HS-27A (cell line): Measurements from ENCODE around the gene NCDN.
A peak's percentile ranks its signal among the peaks of the same experiment; 100 is the strongest.

Experiments
- DNase-seq: peaks from one replicate; pipeline ENCODE4 v3.0.0-alpha.2; 2012; ENCODE audit warnings: low read depth, missing footprints

NCDN gene

DNA sequence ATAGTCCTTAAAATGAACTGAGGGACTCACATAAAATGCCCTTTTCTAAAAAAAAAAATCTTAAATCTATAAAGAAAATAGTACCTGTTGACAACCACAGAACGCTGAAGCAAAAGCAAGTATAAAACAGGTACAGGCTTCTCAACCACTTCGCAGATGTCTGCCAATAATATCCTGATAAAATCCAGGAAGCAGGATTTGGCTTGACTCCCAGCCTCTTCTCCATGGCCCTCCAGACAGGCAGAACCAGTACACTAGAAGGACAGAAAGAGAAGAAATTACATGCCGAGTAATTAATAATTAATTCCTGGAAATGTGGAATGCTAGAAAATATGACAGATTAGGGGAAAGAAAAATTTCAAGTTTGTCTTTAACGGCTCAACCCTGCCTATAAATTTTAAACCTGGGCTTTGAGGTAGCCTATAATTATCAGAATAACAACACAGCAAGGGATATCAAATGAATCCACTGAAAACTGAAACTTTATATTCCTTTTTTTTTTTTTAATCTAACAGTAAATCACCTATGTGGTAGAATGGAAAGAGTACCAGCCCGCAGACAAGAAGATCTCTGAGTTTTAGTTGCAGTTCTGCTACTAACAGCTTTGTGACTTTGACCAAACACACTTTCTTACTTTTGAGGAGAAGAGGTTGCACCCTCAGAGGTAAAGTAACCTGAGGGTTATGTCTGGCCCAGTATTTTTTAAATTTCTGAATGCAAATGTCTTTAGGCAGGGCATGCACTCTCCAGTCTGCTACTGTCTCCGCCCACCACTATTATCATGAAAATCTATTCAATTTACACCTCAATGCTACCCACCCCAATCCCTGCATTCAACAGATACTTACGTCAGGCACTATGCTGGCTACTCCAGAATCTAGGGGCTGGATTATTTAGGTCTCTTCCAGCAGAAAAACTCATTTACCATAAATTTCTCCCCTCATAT lies 3.1 kb upstream of the NCDN start:
- DNase-seq: no peak

DNA sequence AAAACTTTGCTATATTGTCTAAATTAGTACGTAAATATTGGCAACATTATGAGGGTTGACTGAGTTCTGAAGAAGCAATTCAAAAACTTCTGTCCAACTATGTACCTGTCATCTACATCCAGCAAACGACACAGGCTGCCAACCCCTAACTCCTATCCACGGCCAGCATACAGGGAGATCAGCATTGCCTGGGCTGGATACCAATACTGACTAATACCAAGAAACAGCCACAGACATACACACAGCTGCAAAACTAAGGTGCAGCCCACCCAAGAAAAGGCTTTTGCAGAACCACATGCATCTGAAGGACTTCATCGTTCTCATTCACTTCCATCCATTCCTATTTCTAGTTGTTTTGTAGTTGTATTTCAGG lies 2.4 kb upstream of the NCDN start:
- no peak for DNase-seq

DNA sequence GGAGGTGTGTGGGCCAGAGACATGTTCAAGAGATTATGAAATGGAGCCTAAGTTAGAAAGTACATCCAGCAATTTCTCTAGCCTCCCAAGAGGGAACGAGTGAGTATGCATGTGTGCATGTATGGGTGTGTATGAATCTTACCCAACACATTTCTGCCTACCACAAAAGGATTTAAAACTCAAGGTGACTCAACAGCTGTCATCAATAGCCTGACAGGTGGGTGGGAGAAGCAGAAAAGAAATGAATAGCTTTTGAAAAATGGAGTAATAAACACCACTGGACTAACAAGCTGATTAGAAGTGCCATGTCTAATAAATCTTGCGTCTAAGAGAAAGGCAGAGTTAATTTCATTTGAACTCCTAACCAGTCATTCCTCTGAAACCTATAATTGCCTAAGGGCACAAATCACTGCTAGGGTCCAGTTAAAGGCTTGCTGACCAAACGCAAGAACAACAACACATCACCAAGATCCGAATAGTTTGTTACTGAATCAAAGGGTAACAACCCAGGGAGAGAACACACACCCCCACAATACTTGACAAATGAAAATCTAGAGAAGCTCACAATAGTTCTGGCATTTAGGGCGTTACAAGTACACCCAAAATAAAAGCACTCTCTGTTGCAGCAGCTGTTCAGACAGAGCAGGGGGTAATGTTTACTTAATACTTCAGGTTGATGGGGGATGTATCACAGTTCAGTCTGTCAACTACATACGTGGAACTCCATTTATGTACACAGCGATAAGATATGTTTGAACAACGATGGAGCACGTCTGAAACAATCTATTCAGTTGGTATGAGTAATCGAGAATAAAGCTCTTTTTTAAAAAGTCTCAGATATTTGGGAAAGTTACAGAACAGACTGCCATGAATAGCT lies 1.8 kb upstream of the NCDN start:
- DNase-seq: no peak

DNA sequence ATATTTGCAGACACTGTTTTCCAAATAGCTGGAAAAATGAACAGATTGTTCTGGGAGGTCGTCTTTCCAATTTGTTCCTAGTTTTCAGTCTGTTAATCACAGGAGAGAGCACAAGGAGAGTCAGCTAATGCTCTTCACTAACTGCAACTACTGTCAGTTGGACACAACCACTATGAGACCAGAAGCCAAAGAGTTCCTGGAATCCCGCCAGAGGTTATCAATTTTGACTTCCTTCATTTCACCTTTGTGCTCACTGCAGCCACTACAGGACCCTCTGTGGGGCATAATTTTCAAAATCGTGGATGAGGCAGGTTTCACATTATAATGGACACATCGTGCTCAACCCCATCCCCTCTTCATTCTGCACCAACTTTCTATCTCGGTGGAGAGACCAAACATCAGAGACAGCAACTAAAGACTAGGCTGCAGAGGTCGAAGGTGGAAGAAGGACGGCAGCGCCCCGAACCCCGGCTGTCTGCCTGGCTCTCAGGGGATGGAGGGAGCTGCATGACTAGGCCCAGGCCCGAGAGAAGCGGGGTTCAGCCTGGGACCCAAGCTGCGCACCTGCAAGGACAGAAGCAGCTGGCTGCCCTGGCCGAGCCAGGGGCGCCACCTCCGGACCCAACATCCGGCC lies 998 bp upstream of the NCDN start:
- DNase-seq: no peak

- no peak for DNase-seq
These were observed 435 bp upstream of the NCDN start, which contains the start of gene KIAA0319L for GRCh38 chr1:35557118-35557610. KIAA0319L (minus strand) TSS chr1:35557403; CDS start chr1:35554491, 2,912 bp downstream.

GRCh38 chr1:35558374-35559316 lies 1.0 kb downstream of the NCDN start:
- DNase-seq: no peak

- no peak for DNase-seq
These were observed 1.8 kb downstream of the NCDN start for GRCh38 chr1:35559317-35559944.

DNA sequence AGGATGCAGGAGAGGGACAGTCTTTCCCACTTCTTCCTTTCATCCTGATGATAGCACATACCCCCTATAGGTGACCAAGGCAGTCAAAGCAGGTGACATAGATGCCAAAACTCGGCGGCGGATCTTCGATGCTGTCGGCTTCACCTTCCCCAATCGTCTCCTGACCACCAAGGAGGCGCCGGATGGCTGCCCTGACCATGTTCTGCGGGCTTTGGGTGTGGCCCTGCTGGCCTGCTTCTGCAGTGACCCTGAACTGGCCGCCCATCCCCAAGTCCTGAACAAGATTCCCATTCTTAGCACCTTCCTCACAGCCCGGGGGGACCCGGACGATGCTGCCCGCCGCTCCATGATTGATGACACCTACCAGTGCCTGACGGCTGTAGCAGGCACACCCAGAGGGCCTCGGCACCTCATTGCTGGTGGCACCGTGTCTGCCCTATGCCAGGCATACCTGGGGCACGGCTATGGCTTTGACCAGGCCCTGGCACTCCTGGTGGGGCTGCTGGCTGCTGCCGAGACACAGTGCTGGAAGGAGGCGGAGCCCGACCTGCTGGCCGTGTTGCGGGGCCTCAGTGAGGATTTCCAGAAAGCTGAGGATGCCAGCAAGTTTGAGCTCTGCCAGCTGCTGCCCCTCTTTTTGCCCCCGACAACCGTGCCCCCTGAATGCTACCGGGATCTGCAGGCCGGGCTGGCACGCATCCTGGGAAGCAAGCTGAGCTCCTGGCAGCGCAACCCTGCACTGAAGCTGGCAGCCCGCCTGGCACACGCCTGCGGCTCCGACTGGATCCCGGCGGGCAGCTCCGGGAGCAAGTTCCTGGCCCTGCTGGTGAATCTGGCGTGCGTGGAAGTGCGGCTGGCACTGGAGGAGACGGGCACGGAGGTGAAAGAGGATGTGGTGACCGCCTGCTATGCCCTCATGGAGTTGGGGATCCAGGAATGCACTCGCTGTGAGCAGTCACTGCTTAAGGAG lies 2.9 kb downstream of the NCDN start:
- no peak for DNase-seq

DNA sequence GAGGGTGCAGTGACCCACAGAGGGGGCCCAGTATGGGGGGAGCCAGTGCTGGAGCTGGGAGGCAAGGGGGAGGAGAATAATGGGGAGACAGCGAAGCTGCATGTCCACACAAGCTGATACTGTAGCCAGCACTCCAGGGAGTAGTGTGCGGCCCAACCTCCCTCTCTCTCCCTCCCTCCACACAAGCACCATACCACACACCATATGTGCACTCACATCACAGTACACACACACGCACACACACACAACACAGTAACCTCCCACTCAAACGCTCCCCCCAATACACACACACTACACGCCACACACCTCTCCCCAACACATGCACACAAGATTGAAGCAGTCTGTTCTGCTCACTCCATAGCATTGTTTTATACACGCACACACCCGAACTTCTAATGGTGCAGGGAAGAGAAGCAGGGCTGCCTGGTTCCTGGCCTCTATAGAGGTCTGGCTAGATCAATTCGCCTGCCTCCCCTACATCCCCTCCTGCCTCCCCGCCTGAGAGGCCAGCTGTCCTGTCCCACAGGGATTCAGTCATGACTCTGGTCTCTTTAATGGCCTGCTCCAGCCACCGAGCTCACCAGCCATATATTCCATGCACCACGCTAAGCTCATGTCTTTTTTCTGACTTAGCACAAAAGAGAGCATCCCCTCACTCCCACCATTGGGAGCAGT lies 3.8 kb downstream of the NCDN start:
- DNase-seq: no peak

DNA sequence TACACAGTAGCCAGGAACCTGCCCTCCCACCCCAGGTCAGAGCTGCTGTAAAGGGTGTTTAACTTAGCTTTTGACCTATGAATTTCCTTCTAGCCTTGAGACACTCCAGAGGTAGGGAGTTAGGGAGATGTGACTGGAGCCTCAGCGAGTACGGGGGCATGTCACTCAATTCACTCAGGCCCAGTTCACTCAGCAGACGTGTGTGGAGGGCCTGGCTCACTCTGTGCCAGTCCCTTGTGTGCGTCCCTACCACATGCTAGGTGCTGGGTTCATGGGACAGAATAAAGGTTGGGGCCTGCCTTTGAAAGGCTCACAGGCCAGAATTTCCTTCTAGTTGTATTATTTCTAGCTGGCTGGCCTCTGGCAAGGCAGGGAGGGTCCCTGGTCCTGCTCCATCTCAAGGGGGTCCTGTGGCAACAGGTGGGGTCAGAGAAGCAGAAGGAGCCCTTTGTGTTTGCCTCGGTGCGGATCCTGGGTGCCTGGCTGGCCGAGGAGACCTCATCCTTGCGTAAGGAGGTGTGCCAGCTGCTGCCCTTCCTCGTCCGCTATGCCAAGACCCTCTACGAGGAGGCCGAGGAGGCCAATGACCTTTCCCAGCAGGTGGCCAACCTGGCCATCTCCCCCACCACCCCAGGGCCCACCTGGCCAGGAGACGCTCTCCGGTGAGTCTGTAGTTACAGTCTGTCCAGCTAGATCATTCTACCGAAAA lies 4.5 kb downstream of the NCDN start:
- DNase-seq: no peak

- no peak for DNase-seq
These were observed 5.6 kb downstream of the NCDN start for GRCh38 chr1:35563166-35563565.

- peak; percentile 52 for DNase-seq
These were observed 6.7 kb downstream of the NCDN start for GRCh38 chr1:35564037-35564883.

DNA sequence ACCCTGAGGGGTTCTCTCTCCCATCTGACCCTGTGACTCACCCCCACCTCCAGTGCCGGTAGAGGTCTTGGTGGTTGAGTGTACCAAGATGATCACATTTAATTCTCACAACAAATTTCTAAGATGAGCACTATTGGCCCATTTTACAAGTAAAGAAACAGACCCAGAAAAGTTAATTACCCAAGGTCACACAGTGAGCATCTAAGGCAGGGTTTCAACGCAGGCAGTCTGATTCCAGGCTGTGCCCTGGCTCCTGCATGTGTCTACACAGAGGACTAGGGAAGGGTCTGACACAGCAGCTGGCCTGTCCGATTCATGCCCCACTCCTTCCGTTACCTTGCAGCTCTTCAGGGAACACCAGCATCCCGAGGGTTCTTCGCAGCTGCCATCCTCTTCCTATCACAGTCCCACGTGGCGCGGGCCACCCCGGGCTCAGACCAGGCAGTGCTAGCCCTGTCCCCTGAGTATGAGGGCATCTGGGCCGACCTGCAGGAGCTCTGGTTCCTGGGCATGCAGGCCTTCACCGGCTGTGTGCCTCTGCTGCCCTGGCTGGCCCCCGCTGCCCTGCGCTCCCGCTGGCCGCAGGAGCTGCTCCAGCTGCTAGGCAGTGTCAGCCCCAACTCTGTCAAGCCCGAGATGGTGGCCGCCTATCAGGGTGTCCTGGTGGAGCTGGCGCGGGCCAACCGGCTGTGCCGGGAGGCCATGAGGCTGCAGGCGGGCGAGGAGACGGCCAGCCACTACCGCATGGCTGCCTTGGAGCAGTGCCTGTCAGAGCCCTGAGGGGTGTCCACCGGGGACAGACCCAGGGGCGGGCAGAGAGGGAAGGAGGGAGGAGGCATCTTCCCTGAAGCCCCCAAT lies 7.5 kb downstream of the NCDN start:
- DNase-seq: no peak

DNA sequence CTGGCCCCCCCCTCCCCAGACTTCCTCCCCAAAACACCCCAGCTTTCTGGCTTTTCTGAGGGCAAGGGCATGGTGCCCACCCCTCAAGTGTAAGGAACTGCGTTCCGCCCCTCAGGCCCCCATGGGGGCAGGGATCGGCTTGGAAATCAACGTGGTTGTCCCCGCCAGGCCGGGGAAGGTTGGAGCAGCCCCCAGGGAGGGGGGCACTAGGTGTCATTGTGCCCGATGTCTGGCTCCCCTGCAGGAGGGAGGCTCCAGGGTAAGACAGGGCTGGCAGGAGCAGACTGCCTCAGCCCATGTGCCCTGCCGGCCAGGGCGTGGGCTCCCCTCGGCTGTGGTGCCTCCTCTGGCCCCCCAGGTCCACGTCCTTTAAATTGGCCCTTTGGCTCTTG lies 8.1 kb downstream of the NCDN start:
- no peak for DNase-seq

GRCh38 chr1:35567947-35568558 lies 10.5 kb downstream of the NCDN start:
- DNase-seq: no peak

DNA sequence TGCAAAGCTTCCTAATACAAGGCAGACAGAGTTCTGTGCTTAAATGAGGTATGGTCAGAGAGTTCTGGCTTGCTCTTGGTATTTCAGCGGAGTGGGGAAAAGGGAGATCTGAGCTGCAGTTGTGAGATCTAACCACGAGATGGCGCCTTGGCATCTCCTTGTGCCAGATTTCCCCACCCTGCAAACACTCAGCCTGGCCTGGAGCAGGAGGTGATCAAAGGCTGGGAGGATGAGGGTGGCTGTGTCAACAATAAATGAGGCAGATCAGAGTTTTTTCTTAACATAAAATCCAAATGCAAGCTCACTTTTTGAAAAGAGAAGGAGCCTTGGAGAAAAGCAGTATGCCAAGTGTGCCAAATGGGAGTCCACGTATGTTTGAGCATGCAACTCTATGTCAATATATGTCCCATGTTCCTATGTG lies 11.4 kb downstream of the NCDN start:
- DNase-seq: peak; percentile 42
